Measurements from ENCODE around the gene YBX3. TPM values are rescaled to one million over a fixed set of nuclear protein-coding genes. Genes with fewer than 3 reads are reported as not detected.

YBX3 gene
- total RNA-seq, 1 donor from 2014 or later: 148 TPM

DNA sequence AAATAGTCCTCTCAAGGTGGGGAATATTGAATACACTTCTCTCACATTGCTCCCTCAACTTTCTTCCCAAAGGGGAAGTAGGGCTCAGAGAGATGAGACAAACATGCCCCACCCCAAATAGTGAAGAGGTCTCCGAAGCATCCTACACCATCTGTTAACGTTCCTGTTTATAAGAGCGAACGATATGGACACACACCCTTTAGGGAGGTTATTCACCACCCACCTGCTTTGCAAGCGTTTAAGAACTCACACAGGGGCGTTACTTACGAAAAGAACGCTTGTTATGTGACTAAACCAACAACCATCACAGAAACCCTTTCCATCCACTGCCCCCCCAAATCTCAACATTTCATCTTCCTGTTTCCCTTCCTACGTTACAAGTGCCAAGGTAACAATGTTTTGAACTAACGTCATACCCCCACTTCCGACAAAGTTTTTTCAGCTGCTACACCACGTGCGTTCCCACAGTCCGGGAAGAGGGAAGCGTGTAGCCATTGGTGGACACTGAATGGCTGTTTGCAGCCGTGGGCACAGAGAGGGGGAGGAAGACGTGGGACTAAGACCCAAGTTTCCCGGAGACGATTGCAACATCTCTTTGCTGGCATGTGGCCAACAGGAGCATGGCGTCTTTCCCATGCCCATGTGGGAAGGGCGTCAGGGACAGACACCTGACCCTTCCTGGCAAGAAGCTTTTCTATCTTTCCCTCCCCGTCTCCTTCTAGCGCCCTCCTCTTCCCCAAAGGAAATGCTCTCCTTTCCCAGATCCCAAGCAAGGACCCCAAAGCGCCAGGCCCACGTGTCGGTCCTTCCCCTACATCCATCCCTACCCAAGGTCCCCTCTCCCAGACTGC, 1.2 kb downstream of the YBX3 start:
- peak; percentile 100 for DNase-seq

DNA sequence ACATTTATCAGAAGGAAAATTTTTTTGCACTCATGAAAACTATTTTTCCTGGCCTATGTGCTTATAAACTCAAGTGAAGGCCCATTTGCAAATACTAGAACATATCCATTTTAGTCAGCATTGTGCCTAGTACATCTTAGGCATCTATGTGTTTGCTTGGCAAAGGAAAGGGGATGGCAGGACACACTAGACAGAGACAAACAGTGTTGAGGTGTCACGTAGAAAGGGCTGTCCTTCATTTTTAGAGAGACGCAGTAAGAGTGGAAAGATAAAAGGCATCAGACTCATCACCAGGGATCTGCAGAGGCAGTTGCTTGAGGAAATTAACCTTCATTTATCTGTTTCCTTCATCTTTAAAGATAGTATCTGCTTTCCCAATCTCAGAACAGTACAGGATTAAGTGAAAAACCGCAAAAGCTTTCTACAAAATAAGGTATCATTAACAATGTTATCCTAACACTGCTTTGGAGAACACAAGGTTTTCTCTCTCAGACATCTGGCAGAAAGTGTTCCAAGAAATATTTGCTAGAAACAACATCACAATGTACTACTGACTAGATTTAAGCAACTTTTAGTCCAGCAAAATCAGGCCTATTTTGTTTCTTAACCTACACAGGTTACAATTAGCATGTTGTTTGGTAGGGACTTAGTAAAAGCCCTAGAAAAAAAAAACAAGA, 2.0 kb downstream of the YBX3 start:
- no peak for DNase-seq

DNA sequence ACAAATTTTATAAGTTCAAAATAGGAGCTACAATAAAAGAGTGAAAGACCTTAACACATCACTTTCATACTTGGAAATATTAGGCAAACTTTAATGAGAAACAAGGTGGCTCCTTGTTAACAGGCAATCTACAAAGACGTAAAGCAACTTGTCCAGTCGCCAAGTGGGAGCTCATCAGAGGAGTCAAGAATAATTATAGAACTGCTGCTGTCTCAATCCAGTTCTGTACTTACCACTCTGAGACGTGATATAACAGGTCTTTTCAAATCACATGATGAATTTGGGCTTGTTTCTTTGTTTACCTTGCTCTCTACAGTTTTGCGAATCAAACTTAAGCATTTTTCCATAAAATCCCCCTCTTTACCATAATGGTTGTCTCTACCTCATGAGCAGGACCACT, 3.6 kb downstream of the YBX3 start:
- no peak for DNase-seq

DNA sequence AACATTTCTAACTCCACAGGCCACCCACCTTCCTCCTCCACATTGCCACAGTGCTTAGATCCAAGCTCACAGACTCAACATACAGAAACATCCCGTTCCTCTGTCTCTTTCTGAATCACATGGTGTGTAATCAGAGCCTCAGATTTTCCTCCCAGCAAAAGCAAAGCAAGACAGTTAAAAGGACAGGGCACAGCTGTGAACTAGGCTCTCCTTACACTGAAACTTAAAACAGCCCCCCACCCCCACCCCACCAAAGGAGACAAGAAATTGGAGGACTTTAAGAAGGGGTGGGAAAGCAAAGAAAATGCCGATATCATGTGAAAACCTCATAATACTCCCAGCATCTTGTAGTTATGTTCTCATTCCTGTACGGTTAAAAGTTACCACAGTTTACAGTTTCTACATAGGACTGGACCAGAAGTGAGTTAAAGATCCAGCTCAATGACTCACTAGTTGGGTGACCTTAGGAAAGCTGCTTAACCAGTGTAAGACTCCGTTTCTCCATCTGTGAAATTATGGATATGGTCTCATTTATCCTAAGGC, 4.8 kb downstream of the YBX3 start:
- DNase-seq: peak; percentile 55

DNA sequence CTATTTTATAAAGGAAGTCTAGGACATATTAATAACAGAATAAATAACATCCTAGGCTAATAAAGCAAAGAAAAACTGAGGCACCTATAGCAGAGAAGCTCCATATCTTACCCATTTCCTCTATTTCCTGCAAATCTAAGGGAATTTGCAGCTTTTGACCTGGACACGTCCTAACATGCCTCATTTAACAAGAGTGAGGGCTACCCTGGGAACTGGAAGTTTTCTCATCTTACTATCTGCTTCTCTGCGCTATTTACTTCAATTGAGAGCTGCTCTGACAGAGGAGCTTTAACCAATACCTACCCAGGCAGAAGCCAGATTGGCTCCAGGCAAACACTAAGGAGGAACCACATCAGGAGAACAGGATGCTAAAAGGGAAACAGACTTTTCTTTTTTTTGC, 5.7 kb downstream of the YBX3 start:
- DNase-seq: peak; percentile 69

DNA sequence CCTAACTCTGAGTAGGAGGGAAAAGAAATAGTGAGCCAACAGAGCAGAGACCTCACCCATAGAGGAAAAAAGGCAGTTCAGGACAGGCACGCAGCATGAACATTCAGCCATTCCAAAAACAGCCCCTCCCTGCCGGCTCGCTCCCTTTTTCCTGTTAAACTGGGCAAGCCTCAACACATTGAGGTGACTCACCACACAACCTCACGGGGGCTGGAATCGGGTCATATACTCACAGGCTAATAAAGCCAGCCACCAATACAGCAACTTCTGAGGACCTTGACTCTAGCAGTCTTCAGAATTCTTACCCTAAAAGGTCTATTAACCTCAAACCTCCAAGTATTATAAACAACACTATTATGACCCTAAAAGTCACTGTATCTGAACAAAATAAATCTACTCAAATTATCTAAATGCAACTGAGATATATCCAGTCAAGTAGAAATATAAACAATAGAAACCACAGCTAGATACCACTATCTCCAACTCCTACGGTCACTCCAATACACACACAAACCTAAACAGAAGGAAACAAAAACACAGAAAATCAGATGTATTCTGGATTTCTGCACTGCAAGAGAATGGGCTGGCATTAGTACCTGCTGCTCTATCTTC, 6.3 kb downstream of the YBX3 start:
- DNase-seq: peak; percentile 94

DNA sequence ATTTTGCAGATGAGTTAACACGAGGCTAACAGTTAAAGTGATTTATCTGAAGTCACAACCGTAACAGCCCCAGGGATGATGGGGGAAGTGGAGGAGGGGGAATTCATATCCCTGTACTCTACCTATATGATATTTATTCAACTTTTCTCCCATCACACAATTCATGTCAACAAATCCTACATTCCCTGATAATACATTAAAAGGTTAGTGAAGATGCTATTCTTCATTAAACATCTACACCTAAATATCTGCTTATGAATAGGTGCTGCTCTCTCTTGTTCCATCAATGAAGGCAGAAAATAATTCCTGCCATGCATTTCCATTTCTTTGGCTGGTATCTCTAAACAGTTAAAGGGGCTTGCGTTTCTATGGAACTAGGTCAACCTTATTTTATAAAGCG, 6.8 kb downstream of the YBX3 start:
- no peak for DNase-seq

DNA sequence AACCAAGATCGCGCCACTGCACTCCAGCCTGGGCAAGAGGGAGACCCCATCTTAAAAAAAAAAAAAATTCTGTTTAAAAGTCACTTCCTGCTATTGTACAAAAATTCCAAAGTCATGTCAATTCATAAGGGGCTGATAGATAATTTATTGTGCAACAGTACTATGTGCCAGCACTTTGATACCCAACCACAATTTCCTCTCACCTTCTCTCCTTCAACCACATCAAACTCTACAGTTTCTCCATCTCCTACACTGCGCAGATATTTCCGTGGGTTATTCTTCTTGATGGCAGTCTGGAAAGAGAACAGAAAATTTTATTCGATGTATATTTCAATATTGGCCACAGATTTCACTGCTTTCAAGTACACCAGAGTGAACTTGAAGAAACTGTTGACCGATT, 7.6 kb downstream of the YBX3 start:
- DNase-seq: no peak

DNA sequence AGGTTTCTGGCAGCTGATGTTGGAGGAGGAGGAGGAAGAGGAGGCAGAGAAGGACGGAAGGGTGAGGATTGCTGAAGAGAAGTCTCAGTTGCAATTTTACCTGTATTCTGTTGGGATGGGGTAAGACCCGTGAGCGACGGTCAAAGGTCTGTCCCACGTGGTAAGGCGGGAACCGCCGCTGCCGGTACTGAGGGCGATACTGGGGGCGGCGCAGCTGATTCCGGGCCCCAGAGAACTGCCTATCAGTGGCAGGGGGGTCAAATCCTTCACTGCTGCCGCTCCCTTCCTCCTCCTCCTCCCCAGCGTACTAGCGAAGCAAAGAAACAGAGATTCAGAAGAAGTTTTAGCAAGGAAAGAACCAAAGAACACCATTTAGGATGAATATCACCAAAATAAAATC, 13.3 kb downstream of the YBX3 start:
- no peak for DNase-seq

DNA sequence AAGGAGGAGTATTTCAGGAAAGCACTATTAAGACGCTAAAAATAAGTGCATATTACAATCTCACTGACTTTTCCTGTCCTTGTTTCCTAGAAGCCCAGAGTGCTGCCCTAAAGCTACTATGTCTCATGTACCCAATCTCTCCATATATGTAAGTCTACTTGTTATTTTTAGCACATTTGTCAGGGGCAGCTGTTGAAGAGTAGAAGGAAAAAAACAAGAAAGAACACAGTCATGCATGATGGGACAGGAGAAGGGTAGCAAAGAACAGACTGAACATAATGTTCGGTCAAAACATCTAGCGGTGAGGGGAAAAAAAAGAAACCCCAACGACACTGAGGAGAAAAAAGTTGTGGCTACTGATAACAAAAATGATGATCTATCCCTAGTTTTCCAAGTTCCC, 14.3 kb downstream of the YBX3 start:
- DNase-seq: no peak

DNA sequence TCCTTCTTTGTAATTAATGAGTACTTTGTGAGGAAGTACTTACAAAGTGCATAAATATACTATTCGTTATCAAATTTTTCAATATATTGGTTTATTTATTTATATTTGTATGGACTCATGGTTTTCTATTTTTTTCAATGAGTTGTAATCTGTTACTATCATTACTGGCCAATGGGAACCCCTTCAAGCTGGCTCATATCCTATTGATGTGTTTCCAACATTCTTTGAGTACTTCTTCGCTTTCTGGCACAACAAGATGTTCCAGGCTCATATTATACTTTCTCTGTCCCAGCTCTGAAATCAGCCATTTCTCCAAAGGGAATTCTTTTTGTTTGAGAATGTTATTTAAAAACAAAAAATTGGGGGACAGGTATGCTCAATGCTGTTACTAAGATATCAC, 17.5 kb downstream of the YBX3 start:
- DNase-seq: no peak

DNA sequence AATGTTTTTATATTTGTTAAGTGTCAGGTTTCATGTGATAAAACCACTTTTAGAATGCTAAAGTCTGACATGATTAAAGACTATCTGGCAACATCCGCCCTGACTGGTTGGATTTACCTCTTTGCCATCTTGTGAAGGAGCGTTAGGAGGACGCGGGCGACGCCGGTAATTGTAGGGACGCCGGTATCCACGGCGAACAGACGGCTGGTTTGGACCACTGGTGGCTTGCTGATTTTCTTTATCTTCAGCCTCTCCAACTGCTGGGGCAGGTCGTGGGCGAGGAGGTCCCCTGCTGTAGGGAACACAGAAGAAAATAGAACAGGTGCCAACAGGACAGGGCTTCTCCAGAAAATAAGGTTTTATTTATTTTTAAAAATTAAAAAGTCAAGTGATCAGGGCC, 21.3 kb downstream of the YBX3 start:
- no peak for DNase-seq

DNA sequence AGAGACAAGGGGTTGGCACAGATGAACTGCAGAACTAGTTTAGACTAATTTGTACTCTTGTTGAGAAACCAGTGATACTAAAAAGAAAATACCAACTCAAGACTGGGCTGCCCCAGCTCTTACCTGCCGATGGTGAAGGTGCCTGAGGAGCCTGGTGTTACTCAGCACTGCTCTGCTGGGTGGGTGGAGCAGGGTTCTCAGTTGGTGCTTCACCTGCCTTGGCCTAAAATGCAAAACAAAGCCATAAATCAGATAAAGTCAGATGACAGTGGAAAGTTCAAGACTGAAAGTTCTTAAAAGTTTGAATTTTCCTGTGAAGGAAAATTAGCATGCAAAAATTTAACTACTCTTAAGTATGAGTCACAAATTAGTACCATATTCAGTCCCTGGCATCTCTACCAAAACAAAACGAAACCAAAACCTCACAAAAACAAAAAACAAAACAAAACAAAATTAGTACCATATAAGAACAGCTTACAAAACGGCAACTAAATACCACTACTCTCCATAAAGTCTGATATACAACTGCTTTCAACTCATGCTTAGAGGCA, 21.9 kb downstream of the YBX3 start:
- no peak for DNase-seq

DNA sequence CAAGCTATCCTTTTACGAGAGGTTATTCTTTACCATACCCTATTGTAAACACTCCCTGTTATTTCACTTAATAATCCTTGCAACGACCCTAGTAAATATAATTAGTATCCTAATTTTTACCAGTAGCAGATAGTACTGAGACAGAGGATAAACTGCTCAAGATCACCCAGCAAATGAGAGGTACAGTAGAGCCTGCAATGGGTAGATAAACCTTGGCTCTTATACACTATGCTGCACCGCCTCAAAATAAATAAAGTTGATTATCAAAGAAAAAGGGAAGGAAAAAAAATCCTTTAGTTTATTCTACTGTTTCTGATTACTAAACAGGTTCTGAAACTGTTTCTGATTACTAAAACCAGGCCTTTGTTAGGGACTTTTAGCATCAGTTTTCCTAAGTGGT, 22.5 kb downstream of the YBX3 start:
- no peak for DNase-seq

DNA sequence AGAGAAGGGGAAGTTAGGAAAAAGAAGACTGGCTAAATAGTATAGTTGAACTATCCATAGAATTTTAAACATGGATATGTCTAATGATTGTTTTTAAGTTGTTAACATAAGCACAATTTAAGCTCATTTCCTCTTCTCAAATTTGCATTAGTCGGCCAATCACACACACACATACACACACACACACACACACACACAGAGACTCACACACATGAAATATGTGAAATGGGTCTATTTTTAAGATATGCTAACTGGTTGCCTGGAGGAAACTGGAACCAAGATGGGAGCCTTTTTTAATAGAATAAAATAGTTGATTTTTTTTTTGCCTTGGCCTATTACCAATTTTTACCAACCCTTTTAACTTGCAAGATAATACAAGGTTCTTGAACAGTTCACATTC, 25.3 kb downstream of the YBX3 start:
- DNase-seq: no peak

DNA sequence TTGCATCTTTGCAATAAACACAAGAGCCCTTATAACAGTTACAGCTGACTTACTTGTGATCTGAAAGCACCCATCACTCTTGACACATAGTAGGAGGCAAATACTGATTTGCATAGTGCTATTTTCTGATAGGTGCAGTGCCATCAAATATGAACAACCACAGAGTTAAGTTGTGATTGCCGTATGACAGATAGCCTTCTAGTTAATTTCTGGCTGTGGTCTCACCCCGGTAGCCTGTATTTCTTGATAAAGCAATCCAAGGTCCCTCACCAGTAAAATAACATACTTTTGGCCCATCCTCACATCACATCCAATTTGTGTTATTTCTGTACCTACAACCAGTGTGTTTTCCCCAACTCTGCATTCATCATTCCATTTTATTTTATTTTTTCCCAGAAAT, 26.0 kb downstream of the YBX3 start:
- DNase-seq: no peak

DNA sequence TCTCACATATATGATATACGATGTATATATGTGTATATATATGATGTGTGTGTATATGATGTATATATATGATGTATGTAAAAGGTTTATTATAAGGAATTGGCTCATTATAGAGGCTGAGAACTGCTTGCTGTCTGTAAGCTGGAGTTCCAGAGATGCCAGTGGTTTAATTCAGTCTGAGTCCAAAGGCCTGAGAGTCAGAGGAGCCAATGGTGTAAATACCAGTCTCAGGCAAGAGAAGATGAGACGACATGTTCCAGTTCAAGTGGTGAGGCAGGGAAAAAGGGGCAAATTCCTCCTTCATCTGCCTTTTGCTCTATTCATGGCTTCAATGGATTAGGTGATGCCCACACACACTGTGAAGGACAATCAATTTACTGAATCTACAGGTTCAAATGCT, 32.2 kb downstream of the YBX3 start:
- DNase-seq: no peak

DNA sequence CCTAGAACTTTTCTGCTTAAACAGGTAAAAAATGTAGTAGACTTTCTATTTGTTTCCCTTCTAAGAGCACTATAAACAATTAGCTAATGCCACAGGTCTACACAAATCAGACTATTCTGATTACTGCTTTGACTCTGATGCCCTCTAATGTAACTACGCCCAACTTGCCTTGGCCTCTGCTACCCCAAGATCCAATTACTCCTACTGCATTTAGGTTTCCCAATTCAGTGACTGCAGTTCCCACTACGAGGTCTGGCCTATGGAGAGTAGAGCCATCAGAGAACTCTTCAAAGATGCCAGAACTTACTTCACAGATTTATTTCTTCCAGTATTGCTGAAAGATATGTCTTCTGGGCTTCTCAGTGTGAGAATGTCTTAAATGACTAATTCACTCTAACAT, 34.0 kb downstream of the YBX3 start:
- DNase-seq: no peak

DNA sequence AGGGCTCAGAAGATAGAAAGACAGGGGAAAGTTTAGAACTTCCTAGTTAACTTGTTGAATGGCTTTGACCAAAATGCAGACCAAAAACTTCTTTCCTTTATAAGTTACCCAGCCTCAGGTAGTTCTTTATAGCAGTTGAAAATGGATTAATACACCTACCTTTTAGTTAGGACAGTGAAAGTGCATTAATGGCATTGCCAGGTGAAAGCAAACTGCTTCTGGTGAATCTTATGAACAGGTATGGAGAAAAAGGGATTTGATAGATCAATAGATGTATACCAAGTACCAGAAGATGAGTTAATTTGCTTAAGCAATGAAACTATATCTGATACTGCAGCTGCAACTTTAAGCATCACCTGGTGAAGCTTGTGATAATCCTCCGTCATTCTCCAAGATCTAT, 35.1 kb downstream of the YBX3 start:
- DNase-seq: no peak

DNA sequence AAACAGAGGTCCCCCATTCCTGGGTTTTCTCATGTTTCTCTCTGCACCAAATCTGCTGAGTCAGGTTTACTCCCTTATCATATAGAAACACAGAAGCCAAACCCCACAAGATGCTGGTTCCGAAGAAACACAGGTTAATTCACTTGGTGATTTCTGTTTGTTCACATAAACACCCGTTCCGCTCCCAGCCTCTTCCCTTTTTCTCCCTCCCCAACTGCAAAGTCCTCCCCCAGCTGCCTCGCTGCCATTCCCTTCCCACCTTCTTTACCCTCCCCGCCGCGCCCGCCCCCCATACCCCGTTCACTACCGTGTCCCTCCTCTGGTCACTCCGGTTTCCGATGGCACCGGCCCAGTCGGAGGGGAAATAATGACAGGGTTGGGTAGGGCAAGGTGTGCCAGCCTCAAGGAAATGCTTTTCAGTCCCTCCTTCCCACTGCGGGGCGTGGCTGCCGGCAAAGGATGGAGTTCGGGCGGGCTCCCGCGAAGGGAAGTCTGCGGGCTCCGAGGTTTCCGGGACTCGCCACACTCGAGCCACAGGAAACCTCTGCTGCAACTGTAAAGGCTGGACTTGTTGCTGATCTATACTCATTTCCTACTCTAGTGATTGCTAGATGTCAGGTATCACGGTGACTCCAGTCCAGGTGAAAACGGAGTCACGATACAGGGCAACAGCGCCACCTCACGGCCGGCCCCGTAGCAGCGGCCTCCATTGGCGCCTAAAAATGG, 49.3 kb downstream of the YBX3 start, which contains the start of gene STYK1:
Gene STYK1, minus strand, starts transcription at position 394 of the 726 bp plus-strand sequence. CDS start 39,434 bp downstream, outside the sequence.
- peak; percentile 82 for DNase-seq

DNA sequence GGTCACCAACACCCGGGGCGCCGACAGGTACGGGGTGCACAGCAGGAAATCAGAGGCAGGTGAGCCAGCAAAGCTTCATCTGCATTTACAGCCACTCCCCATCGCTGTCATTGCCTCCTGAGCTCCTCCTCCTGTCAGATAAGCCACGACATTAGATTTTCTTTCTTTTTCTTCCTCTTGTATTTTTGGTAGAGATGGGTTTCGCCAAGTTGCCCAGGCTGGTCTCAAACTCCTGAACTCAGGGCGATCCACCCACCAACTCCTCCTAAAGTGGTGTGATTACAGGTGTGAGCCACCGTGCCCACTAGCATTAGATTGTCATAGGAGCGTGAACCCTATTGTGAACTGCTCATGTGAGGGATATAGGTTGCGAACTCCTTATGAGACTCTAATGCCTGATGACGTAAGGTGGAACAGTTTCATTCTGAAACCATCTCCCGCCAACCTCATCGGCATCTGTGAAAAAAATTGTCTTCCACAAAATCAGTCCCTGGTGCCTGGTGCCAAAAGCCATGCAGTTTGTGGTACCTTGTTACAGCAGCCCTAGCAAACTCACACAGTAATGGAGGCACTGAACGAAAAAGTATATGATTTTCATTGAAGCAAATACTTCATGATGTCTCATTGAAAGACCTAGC, 50.8 kb downstream of the YBX3 start:
- no peak for DNase-seq

DNA sequence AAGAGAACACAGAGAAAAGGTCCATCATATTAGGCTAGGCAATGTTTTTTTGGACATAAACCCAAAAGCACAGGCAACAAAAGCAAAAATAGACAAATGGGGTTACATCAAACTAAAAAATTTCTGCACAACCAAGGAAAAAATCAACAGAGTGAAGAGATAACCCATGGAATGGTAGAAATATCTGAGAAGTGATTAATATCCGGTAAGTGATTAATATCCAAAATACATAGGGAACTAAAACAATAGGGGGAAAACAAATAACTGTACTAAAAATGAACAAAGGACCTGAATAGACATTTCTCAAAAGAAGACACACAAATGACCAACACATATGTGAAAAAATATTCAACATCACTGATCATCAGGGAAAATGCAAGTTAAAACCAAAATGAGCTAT, 53.6 kb downstream of the YBX3 start:
- DNase-seq: peak; percentile 52

Data from dermis blood vessel endothelial cell (primary cell).